Left ventricle myocardium superior (tissue), 1 donor: ENCODE measurements around the gene XG. TPM values are rescaled to one million over a fixed set of nuclear protein-coding genes. Genes with fewer than 3 reads are reported as not detected.

ENCODE experiments used
- ATAC-seq: fragments of 200-7000 bp; cut with Tn5 transposase; one replicate; pipeline ENCODE4 v1.9.1; 2020; ENCODE audit warnings: mild to moderate bottlenecking, moderate library complexity
- DNase-seq: peaks from one replicate; pipeline ENCODE4 v3.0.0-alpha.2; 2020
- intact Hi-C: fragments of 100-400 bp; cut with micrococcal nuclease; formaldehyde crosslinking; loops from one replicate; pipeline ENCODE4 v1.11.0; 2022
- total RNA-seq: library from RNA; stranded (reverse); fragmentation: NEBNext Ultra II Directional; extraction: Animal tissue kit (Norgen Biotek cat#: 25700); gene quantifications from one replicate; pipeline ENCODE4 v1.2.1, GENCODE V29; 2021
- donor health status: DM: no; HTN: yes; CAD: no; lungs with severe emphysema.

XG gene
- total RNA-seq, 1 donor from 2014 or later = 0.32 TPM

DNA sequence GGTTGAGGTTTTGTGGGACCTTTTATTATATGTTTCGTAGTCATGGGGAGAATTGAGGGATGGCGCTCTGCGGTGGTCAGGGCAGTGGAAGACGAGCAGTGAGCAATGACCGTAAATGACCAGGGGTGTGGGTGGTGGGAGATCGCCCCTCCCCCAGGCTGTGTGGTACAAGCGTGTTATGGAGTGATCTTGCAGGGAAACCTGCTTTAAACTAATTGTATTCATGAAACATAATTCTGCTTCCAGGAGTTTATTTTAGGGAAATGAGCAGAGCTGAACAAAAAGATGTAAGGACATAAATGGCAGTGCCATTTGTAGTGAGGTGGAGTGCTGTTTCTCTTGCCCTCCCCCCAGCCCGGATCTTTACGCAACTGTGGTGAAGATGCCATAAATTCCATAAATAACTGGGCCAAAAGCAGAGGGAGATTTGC, 97.0 kb downstream of the XG start:
- intact Hi-C loops = no loop called here
- DNase-seq (no peak), ATAC-seq (no peak)

DNA sequence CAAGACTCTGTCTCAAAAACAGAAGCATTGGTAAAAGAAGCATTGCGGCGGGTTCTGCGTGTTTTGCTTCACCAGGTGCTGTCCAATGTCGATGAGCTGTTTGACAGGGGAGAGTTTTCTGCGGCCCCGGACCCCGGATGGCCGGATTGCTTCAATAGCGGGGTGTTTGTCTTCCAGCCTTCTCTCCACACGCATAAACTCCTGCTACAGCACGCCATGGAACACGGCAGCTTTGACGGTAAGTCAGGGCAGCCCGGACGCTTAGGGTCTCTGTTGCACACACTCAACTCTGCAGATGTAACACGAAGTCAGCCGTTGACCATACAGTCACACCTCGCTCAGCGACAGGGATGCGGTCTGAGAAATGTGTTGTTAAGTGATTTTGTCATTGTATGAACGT, 103.1 kb downstream of the XG start:
- intact Hi-C loops = no loop called here
- DNase-seq = no peak
- no peak for ATAC-seq

DNA sequence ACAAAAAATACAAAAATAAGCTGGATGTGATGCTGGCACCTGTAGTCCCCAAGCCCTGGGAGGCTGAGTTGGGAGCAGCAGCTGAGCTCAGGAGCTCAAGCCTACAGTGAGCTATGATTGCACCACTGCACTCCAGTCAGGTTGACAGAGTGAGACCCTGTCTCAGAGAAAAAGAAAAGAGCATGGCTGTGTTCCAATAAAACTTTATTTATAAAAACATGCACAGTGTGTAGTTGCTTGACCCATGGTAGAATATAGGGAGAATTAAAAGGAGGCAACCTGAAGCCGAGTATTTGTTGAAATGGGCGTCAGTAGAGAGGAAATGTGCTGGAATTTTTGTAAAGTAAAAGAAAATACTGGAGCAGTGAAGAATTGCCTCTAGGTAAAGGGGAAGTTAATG, 103.9 kb downstream of the XG start:
- DNase-seq (no peak), ATAC-seq (no peak)
- intact Hi-C loops = no loop called here

DNA sequence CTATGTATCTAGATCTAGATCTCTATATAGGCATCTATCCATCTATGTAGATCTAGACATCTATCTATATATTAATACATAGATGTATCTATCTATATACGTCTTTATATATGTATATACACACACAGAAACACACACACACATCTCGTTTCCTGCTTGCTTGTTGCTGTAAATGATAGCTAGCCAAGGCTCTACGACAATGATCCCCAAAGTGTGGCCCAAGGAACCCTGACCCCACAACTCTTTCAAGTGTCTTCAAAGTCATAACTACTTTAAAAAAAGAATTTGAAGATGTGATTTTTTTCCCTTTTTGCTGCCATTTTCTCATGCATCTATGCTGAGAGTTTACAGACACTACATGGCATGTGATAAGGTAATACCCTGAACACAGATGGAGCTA, 105.7 kb downstream of the XG start:
- DNase-seq = no peak
- intact Hi-C loops = no loop called here
- no peak for ATAC-seq

DNA sequence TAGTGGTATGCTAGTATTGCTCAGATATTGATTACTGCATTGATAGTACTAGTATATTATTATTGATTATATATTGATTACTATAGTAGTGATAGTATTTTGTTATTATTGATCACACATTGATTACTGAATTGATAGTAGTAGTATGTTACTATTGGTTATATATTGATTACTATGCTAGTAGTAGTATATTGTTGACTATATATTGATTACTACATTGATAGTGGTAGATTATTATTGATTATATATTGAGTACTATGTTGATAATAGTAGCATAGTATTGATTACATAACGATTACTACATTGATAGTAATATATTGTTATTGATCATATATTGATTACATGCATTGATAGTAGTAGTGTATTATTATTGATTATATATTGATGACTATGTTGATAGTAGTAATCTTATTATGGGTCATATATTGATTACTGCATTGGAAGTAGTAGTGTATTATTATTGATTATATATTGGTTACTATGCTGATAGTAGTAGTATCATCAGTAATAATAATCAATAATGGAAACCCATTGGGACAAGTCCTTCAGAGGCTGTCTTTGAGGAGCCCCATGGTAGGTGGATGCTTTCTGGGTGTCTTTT, 107.5 kb downstream of the XG start:
- ATAC-seq = no peak

DNA sequence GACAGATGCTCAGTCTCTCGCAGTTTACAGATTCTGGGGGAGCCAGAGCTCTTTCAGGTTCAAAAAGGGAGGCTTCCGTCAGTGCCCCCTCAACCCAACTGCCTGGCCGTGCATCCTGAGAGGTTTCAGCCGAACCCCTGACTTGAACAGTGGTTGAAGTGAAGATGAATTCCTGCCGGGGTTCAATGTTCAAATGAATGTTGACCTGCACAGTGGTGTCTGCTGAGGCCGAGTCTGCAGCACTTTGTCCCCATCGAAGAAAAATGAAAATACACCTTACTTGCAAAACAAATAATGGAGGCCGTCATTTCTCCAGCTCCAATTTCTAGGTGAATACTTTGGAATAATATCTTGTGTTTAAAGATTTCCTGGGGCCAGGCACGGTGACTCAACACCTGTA, 110.6 kb downstream of the XG start:
- intact Hi-C loops = no loop called here
- DNase-seq (no peak), ATAC-seq (no peak)

More for the DNA sequence above, 107.5 kb downstream of the XG start:
- intact Hi-C loops = no loop called here
- DNase-seq = no peak

DNA sequence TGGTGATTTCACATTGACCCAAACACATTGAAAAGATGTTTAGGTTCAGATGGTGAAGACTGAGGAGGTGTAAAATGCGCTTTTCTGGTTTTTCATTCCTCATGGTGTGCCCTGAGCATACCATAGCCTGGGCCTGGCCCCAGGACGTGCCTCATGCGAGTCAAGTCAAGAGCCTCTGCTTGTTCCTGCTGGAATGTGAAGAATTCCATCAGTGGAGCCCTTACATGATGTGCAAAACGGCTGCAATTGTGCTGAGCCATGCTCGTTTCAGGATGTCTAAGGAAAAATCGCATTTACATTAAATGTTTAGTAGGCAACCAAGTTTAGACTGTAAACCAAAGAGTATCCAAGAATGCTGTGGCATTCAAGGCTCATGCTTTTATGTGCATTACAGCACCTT, 111.8 kb downstream of the XG start:
- intact Hi-C loops = no loop called here
- ATAC-seq = no peak
- no peak for DNase-seq

Other genes starting within 250 kb of the XG start
- 360 TPM for gene CD99, start 60.7 kb upstream of the XG start, total RNA-seq
- gene GYG2, start 76.9 kb downstream of the XG start, total RNA-seq = 1.4 TPM
- gene ARSD, start 177.3 kb downstream of the XG start, total RNA-seq = 4.6 TPM